HFF-Myc (cell line): ENCODE measurements around the gene RNGTT.

Source experiments
- DNase-seq: peaks from one replicate; pipeline ENCODE4 v3.0.0-alpha.2; 2011; ENCODE audit warnings: low read depth; ENCODE audit errors: extremely low read depth
- H3K4me3 ChIP-seq: replicated peaks from 2 replicates; pipeline ENCODE4 v1.5.1; 2011; ENCODE audit warnings: low read depth, mild to moderate bottlenecking, control low read depth, low read length
- CTCF ChIP-seq: IDR thresholded peaks from 2 replicates; pipeline ENCODE4 v1.5.1; 2012; ENCODE audit warnings: mild to moderate bottlenecking, low read depth, low read length, control low read depth; ENCODE audit errors: missing control alignments

Gene RNGTT

GRCh38 chr6:88963139-88964090 lies at the start of gene RNGTT:
RNGTT (minus strand) TSS chr6:88963618; CDS start chr6:88963409, 209 bp downstream.
- TF ChIP-seq CTCF, result no peak
- H3K4me3 ChIP-seq, result peak within 1 kb of the TSS; percentile 100

GRCh38 chr6:89011436-89011835 lies 48.0 kb upstream of the RNGTT start:
- no peak for DNase-seq
- no peak for TF ChIP-seq CTCF
- H3K4me3 ChIP-seq, result no peak overlapping the region

More at GRCh38 chr6:88963139-88964090, at the start of gene RNGTT:
- peak; percentile 94 for DNase-seq

GRCh38 chr6:89010825-89011224 lies 47.4 kb upstream of the RNGTT start:
- no peak overlapping the region for H3K4me3 ChIP-seq
- no peak for DNase-seq
- no peak for TF ChIP-seq CTCF

- no peak overlapping the region for H3K4me3 ChIP-seq
- no peak for TF ChIP-seq CTCF
- no peak for DNase-seq
Observed at GRCh38 chr6:89009624-89010059, 46.2 kb upstream of the RNGTT start.

GRCh38 chr6:89008815-89009374 lies 45.5 kb upstream of the RNGTT start:
- no peak for DNase-seq
- TF ChIP-seq CTCF, result no peak

GRCh38 chr6:89008001-89008814 lies 44.8 kb upstream of the RNGTT start:
- no peak for TF ChIP-seq CTCF
- DNase-seq, result no peak
- no peak overlapping the region for H3K4me3 ChIP-seq

More at GRCh38 chr6:89008815-89009374, 45.5 kb upstream of the RNGTT start:
- H3K4me3 ChIP-seq, result no peak overlapping the region
